Mucosa of descending colon (tissue), 3 donors: ENCODE data around the gene KCNQ4. TPM values are rescaled to one million over a fixed set of nuclear protein-coding genes. Genes with fewer than 3 reads are reported as not detected.

Source experiments
- ATAC-seq: fragments of 200-7000 bp; cut with Tn5 transposase; one replicate; pipeline ENCODE4 v1.9.1; 2020; ENCODE audit warnings: mild to moderate bottlenecking, moderate library complexity
- DNase-seq, 3 donors: peaks; one replicate each; pipeline ENCODE4 v3.0.0-alpha.2; 2020
- H3K36me3 ChIP-seq: fragments of 200-600 bp; one replicate; pipeline ENCODE4 v1.8.0; 2021; ENCODE audit warnings: low read depth, mild to moderate bottlenecking
- H3K4me1 ChIP-seq: fragments of 200-600 bp; one replicate; pipeline ENCODE4 v1.8.0; 2021; ENCODE audit warnings: low read depth, mild to moderate bottlenecking
- H3K4me3 ChIP-seq: fragments of 200-600 bp; one replicate; pipeline ENCODE4 v1.8.0; 2021; ENCODE audit warnings: mild to moderate bottlenecking
- H3K9me3 ChIP-seq: fragments of 200-600 bp; one replicate; pipeline ENCODE4 v1.8.0; 2021; ENCODE audit warnings: mild to moderate bottlenecking
- CTCF ChIP-seq: fragments of 200-600 bp; IDR thresholded peaks from one replicate; pipeline ENCODE4 v1.8.0; 2022; ENCODE audit warnings: antibody characterized with exemption, mild to moderate bottlenecking
- intact Hi-C, 2 donors: fragments of 100-400 bp; cut with DNase I in 1 of 2; cut with micrococcal nuclease in 1 of 2; formaldehyde crosslinking; loops; one replicate each; pipeline versions ENCODE4 v1.11.0 to v1.11.1; 2022; cut with DNase I, micrococcal nuclease
- microRNA-seq: library from miRNA; unstranded; fragments of <30 nt; microRNA quantifications from one replicate; pipeline ENCODE4, GENCODE V29; 2019
- total RNA-seq, 3 donors: library from RNA; stranded (reverse); fragmentation: NEBNext Ultra II Directional in 2 of 3; extraction: Animal tissue kit (Norgen Biotek cat#: 25700) in 2 of 3; gene quantifications; one replicate each; pipeline versions ENCODE4 v1.2.1 to v1.2.4, GENCODE V29; 2021 to 2023
- donor health status: DM: no; HTN: no; CAD: no; lungs with moderate emphysema.
- donor health status: DM: no; HTN: no; CAD: no.
- donor health status: DM: no; HTN: yes; CAD: no.

KCNQ4 gene
- total RNA-seq, 3 donors from 2014 or later = 1.3 to 13.0 (median 2.3) TPM

- no peaks in the 10 kb centered on the region for H3K9me3 ChIP-seq
- no peak for TF ChIP-seq CTCF
- H3K36me3 ChIP-seq = no peaks in the 10 kb centered on the region
- no peak for ATAC-seq
- no peak for DNase-seq
- intact Hi-C loops = no loop called here
- peaks cover 3% of the 10 kb centered on the region for H3K4me1 ChIP-seq
- no peak overlapping the region for H3K4me3 ChIP-seq
Observed at GRCh38 chr1:40887652-40888051, 104.1 kb downstream of the KCNQ4 start.

Small RNAs within 50 kb of the gene (microRNA-seq; reads per million reads assigned to microRNA genes)
- 55.9 reads per million, percentile 55 among the genes with 10 or more reads in this experiment for gene MIR30C1
- gene MIR30E = 6,555 reads per million, percentile 94 among the genes with 10 or more reads in this experiment

Other genes with a start within 250 kb of the KCNQ4 start
- 10 to 100 TPM in 2 of 3 donors, 1 to 10 TPM in 1; 6.9 to 23.3 (median 11.9) TPM for gene RIMS3, start 118.1 kb upstream of the KCNQ4 start, total RNA-seq
- gene NFYC, start 92.1 kb upstream of the KCNQ4 start, total RNA-seq = 10 to 100 TPM; 56.2 to 76.4 (median 70.5) TPM
- gene CITED4, start 78.6 kb downstream of the KCNQ4 start, total RNA-seq = 10 to 100 TPM in 1 of 3 donors, 1 to 10 TPM in 2; 1.9 to 45.1 (median 4.7) TPM
- 10 to 100 TPM in 2 of 3 donors, 1 to 10 TPM in 1; 6.5 to 49.1 (median 15.7) TPM for gene CTPS1, start 195.9 kb downstream of the KCNQ4 start, total RNA-seq
- under 1 TPM; 0.29 to 0.82 (median 0.41) TPM for gene SLFNL1, start 237.9 kb downstream of the KCNQ4 start, total RNA-seq